Gastrocnemius medialis (tissue), 4 donors: ENCODE measurements around the gene XDH. TPM values are rescaled to one million over a fixed set of nuclear protein-coding genes. Genes with fewer than 3 reads are reported as not detected.

Experiments used
- ATAC-seq, 2 donors: fragments of 150-250 bp; one replicate each; pipeline ENCODE4 v1.9.1; 2016
- DNase-seq, 2 donors: peaks; one replicate each; pipeline ENCODE4 v3.0.0-alpha.2; 2019
- H3K27ac ChIP-seq, 4 donors: fragments of 200-600 bp; sonication (generic); 1 replicate in 1 of 4; 2 replicates in 3 of 4; pipeline ENCODE4 v1.5.1; 2016 to 2018; ENCODE audit warnings: mild to moderate bottlenecking in 2 of 4, moderate library complexity in 1 of 4
- H3K27me3 ChIP-seq, 3 donors: fragments of 200-600 bp; sonication (generic) in 2 of 3; 1 replicate in 1 of 3; 2 replicates in 2 of 3; pipeline versions ENCODE4 v1.5.1 to v1.6.0; 2016 to 2019; ENCODE audit warnings: mild to moderate bottlenecking in 1 of 3, moderate library complexity in 1 of 3
- H3K36me3 ChIP-seq, 2 donors: fragments of 200-600 bp; sonication (generic) in 1 of 2; one replicate each; pipeline ENCODE4 v1.5.1; 2017 to 2018
- H3K4me1 ChIP-seq, 2 donors: fragments of 200-600 bp; sonication (generic) in 1 of 2; one replicate each; pipeline ENCODE4 v1.5.1; 2016 to 2017; ENCODE audit warnings: mild to moderate bottlenecking in 2 of 2
- H3K4me3 ChIP-seq, 4 donors: fragments of 200-600 bp; sonication (generic) in 3 of 4; 1 replicate in 1 of 4; 2 replicates in 3 of 4; pipeline ENCODE4 v1.5.1; 2016 to 2019; ENCODE audit warnings: mild to moderate bottlenecking in 2 of 4
- H3K9me3 ChIP-seq, 3 donors: fragments of 200-600 bp; sonication (generic) in 2 of 3; 1 replicate in 1 of 3; 2 replicates in 2 of 3; pipeline ENCODE4 v1.5.1; 2016 to 2019
- POLR2A ChIP-seq, 2 donors: fragments of 450-650 bp; IDR thresholded peaks; one replicate each; pipeline ENCODE4 v1.6.1; 2017; ENCODE audit warnings: antibody characterized with exemption in 2 of 2, mild to moderate bottlenecking in 2 of 2, moderate library complexity in 2 of 2
- in situ Hi-C, 4 donors: fragments of 200-750 bp; cut with MboI; loops; one replicate each; pipeline versions ENCODE4 v1.15.0 to v1.8.0; 2017; ENCODE audit warnings: low sequenced_read_pairs in 4 of 4
- intact Hi-C: fragments of 100-400 bp; cut with DNase I; formaldehyde crosslinking; loops from one replicate; pipeline ENCODE4 v1.15.1; 2023; ENCODE audit warnings: low total_unique reads
- total RNA-seq, 4 donors: library from RNA; depleted of rRNA; stranded (reverse); fragments of >200 nt; gene quantifications; one replicate each; pipeline versions ENCODE4 v1.1.0 to v1.2.3, GENCODE V29; 2016
- TF ChIP-seq, protein P1 (sequence below), 5 experiments: fragments of 450-650 bp in 3 of 5; fragments of 200-600 bp in 2 of 5; sonication (generic) in 2 of 5; IDR thresholded peaks in 4 of 5; conservative IDR thresholded peaks in 1 of 5; 1 replicate in 4 of 5; 2 replicates in 1 of 5; pipeline ENCODE4 v1.5.1; 2016 to 2019; ENCODE audit warnings: antibody characterized with exemption in 5 of 5, mild to moderate bottlenecking in 3 of 5, moderate library complexity in 3 of 5

XDH gene
- total RNA-seq, 4 donors from 2014 or later: 0.05 to 0.29 (median 0.07) TPM; not detected in 1

DNA sequence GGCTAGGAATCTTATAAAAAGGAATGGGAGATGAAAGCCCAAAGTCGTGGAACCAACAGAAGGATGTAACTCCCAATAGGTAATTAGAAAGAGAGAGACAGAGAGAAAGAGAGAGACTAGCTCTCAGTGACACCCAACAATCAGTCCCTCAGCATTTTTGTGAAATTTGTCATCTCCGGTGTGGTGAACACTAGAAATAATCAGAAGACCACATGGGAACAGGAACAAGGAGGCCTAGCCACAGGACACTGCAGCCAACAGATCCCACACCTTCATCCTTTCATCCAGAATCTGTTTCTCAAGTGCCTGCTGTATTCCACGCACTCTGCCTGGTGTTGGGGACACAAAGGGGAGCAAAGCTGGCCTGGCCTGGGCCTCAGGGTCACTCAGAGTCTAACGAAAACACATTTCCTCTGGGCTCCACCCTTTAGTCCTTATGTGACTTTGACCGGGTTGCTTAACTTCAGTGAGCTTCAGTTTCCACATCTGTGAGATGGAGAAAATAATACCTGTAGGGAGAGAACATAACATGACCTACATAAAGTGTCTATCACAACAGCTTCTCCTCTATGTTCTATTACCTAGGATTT, 127.5 kb downstream of the XDH start:
- ATAC-seq (no peak), DNase-seq (no peak)
- H3K4me1 ChIP-seq: no peaks in the 10 kb centered on the region
- H3K9me3 ChIP-seq: no peaks in the 10 kb centered on the region
- TF ChIP-seq, protein P1, sequence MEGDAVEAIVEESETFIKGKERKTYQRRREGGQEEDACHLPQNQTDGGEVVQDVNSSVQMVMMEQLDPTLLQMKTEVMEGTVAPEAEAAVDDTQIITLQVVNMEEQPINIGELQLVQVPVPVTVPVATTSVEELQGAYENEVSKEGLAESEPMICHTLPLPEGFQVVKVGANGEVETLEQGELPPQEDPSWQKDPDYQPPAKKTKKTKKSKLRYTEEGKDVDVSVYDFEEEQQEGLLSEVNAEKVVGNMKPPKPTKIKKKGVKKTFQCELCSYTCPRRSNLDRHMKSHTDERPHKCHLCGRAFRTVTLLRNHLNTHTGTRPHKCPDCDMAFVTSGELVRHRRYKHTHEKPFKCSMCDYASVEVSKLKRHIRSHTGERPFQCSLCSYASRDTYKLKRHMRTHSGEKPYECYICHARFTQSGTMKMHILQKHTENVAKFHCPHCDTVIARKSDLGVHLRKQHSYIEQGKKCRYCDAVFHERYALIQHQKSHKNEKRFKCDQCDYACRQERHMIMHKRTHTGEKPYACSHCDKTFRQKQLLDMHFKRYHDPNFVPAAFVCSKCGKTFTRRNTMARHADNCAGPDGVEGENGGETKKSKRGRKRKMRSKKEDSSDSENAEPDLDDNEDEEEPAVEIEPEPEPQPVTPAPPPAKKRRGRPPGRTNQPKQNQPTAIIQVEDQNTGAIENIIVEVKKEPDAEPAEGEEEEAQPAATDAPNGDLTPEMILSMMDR (IDR thresholded peaks at IDR 0.05 in 4 of 5, conservative IDR thresholded peaks at IDR 0.05 in 1 of 5): no peak
- no peak overlapping the region for H3K4me3 ChIP-seq
- in situ Hi-C loops: no loop called here
- no peaks in the 10 kb centered on the region for H3K36me3 ChIP-seq
- no peaks in the 10 kb centered on the region for H3K27me3 ChIP-seq
- no peak overlapping the region for H3K27ac ChIP-seq
- intact Hi-C loops: no loop called here

DNA sequence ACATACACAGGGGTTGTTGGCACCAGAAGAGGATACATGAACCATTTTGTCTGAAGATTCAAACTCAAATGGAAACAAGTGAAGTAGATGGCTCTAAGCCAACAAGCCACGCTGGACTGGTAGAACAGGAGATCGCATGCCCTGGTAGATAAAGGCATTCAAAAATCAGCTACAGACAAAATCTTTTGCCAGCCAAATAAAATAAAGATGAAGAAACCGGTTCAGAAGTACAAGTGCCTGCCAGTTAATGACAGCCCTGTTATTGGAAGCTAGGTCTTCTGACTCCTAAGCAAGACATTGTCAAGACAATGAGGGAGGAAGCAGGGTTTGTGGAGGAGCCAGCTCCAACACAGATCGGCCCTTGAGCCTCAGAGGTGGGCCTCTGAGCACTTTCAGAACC, 128.3 kb downstream of the XDH start:
- intact Hi-C loops: no loop called here
- no peak overlapping the region for H3K27ac ChIP-seq
- H3K4me1 ChIP-seq: no peaks in the 10 kb centered on the region
- no peaks in the 10 kb centered on the region for H3K36me3 ChIP-seq
- H3K27me3 ChIP-seq: no peaks in the 10 kb centered on the region
- in situ Hi-C loops: no loop called here
- H3K9me3 ChIP-seq: no peaks in the 10 kb centered on the region
- ATAC-seq (no peak), DNase-seq (no peak)
- H3K4me3 ChIP-seq: no peak overlapping the region
- TF ChIP-seq, protein P1 (IDR thresholded peaks at IDR 0.05 in 4 of 5, conservative IDR thresholded peaks at IDR 0.05 in 1 of 5): no peak
- no peak for TF ChIP-seq POLR2A (IDR thresholded peaks at IDR 0.05)

Other genes with a start within 250 kb of the XDH start
- not detected for gene CAPN14, start 197.2 kb downstream of the XDH start, total RNA-seq
- gene EHD3, start 180.6 kb downstream of the XDH start, total RNA-seq: 1 to 10 TPM; 1.5 to 3.1 (median 2.1) TPM
- under 1 TPM in 3 of 4 donors, not detected in 1; 0.07 to 0.31 (median 0.07) TPM for gene SRD5A2, start 166.2 kb upstream of the XDH start, total RNA-seq